22Rv1 (cell line): ENCODE data around the gene FGF1.

Experiments used
- H3K27ac ChIP-seq: fragments of 450-650 bp; 2 replicates; pipeline ENCODE4 v1.5.1; 2017
- ZFX ChIP-seq: fragments of 450-650 bp; IDR thresholded peaks from 2 replicates; pipeline ENCODE4 v1.6.1; 2017; ENCODE audit warnings: antibody characterized with exemption, borderline replicate concordance
- TF ChIP-seq, protein P1 (sequence below): fragments of 450-650 bp; IDR thresholded peaks from 2 replicates; pipeline ENCODE4 v1.5.1; 2017; ENCODE audit warnings: mild to moderate bottlenecking

Gene FGF1

DNA sequence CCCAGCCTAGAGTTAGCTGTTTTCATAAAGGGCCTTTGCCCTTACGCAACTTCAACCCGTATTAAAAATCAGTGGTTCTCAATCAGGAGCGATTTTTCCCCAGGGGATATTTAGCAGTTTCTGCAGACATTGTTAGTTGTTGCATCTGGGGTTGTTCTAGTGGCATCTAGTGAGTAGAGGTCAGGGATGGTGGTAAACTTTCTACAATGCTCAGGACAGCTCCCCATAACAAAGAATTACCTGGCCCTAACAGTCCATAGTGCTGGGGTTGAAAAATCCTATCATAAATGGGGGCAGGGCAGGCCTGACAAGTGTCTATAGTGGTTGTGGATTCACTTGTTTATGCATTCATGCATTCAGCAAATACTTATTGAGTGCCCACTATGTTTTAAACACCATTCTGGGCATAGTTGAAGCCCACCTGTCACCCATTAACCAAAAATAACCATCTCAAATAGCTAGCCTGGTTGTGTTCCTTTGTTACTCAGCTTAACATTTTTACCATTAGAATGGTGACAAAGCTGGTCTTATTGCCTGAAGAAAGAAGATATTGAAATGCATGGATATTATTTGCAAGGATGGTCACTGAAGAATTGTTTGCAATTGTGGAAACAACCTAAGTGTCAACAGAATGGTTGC is 15.9 kb upstream of the FGF1 start:
- H3K27ac ChIP-seq: no peak overlapping the region
- TF ChIP-seq ZFX: no peak
- TF ChIP-seq, protein P1, sequence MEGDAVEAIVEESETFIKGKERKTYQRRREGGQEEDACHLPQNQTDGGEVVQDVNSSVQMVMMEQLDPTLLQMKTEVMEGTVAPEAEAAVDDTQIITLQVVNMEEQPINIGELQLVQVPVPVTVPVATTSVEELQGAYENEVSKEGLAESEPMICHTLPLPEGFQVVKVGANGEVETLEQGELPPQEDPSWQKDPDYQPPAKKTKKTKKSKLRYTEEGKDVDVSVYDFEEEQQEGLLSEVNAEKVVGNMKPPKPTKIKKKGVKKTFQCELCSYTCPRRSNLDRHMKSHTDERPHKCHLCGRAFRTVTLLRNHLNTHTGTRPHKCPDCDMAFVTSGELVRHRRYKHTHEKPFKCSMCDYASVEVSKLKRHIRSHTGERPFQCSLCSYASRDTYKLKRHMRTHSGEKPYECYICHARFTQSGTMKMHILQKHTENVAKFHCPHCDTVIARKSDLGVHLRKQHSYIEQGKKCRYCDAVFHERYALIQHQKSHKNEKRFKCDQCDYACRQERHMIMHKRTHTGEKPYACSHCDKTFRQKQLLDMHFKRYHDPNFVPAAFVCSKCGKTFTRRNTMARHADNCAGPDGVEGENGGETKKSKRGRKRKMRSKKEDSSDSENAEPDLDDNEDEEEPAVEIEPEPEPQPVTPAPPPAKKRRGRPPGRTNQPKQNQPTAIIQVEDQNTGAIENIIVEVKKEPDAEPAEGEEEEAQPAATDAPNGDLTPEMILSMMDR: no peak

DNA sequence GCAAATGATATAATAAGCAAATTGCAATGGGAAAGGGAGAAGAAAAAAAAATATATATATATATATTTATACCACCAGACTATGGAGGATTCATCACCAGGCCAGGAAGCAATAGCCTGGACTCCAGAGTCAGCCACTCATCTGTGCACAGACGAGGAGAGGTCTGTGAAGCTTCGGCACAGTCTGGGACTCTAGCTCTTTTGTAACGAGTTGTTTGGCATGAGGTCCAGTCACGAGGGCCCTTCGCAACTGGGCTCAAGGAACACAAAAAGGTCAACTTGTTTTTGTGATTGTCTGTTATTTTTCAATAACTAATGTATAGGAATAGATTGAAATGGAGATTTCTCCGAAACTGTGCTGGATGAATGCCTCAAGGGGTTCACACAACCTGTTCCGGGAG is 14.7 kb upstream of the FGF1 start:
- TF ChIP-seq ZFX: no peak
- TF ChIP-seq, protein P1: no peak
- H3K27ac ChIP-seq: no peak overlapping the region

DNA sequence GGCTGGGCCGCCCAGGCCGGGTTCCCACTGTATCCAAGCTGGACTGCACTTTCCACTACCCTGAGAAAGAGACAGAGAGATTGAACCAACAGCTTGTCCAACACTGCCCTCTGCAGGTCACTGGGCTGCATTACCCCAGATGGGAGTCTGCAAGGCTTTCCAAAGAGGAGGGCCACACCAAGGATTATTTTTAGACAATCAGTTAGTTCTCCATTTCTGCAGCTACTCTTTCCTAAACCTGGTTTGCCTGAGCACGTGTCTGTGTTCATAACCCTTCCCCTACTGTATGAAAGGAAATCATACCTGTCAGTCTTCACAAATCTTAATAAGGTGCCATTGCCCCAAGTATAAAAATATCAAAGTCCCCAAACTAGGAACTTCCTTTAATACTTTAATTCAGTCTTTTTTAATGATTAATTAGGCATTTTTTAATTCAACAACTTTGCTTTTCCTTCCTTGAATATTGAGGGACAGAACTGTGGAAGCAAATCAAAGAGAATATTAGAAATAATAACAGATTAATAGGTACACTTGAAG is 13.4 kb upstream of the FGF1 start:
- H3K27ac ChIP-seq: no peak overlapping the region
- no peak for TF ChIP-seq ZFX
- TF ChIP-seq, protein P1: peak; percentile 92

DNA sequence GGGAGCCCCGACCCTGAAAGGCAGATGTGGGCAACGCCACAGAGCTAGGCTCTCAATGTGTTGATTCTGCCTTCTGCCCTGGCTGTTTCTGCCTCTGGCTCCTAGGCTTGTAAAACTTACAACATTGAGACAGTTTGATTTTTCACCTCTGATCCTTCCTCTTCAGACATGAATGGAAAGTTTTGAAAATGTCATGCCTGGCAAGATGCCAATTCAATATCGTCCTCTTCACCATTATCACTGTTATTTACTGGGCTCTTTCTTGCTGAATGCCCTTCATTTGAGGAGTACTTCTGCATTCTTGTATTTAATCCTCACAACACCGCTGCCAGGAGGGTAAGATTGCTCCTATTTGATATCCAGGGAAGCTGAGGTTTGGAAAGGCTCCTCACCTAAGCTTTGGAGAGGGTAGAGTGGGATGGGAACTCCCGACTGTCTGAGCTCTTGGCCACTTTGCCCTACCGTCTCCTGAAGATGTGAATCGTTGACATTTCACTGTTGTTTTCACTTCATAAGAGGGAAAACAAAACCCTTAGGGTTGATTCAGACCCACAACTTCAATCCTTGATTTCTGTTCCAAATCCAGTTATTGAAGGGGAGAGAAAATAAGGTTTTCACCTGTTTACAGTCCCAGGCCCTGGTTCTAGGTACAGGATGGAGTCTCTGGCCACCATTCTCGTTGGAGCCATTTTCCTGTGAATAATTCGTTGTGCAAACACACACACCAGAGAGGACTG is 12.7 kb upstream of the FGF1 start:
- no peak overlapping the region for H3K27ac ChIP-seq
- no peak for TF ChIP-seq ZFX
- TF ChIP-seq, protein P1: no peak

DNA sequence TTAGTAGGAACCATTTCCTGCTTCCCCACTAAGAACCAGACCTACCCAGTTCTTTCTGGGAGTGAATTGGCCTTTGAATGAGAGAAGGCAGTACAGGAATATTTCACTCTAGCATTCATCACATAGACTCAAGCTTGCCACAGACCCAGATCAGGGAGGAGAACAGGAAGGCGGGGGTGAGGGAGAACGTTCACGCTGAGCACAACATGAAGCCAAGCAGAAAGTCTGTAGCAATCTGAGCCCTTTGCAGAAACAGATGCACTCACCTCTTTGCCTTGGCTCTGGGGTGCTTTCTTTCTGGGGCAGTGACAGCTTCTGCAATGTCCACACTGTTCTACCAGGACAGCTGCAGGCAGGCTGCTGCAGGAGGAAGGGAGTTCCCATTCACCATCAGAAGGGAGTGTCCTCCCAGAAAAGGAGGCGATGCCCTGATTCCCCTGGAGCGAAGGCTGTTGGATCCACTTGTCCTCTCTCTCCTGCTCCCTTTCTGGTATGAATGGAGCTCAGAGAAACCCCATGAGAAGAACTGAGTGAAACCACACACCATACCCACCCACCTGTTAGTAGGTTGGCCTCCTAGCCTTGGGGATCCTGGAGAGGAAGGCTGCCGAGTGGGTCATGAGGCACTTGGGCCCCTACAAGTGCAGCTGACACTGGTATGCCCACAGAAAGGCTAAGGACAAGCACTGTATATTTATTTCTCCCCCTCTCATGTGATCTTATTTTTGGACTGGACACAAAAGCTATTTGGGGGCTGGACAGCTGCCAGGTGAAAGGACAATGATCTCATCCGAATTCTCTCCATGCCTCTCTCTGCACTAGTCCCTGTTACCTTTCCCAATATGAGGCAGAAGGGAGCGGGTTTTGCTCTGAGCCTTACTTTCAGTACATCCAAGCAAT is 11.7 kb upstream of the FGF1 start:
- TF ChIP-seq, protein P1: no peak
- TF ChIP-seq ZFX: no peak
- no peak overlapping the region for H3K27ac ChIP-seq

DNA sequence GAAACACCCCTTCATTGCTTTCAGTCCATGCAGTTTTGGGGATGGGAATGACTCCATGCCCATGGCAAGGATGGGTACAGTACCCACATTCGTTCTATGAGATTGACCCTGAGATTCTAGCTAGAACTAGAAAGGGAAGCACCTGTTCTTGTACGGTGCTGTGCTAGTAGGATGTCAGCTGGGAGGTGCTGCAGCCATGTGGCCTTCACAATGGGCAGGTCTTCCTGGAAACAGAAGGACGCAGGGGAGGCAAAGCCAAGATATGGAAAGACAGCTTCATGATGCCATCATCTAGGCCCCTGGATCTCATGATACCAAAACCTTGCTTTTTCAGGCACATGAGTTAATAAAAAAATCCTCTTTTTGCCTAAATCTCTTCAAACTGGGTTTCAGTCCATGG is 10.5 kb upstream of the FGF1 start:
- H3K27ac ChIP-seq: no peak overlapping the region
- TF ChIP-seq, protein P1: no peak
- TF ChIP-seq ZFX: no peak
